ENCODE results near the gene FARSB.

The FARSB gene

GRCh38 chr2:222643134-222643533 lies 12.8 kb downstream of the FARSB start:
- TF ChIP-seq MYC (IDR thresholded peaks at IDR 0.05; ENCODE audit: low read depth, low read length) (no peak), POLR2A (IDR thresholded peaks at IDR 0.05; ENCODE audit: extremely low read depth, insufficient read length) (no peak), MAX (IDR thresholded peaks at IDR 0.05; ENCODE audit: low read depth, low read length) (no peak), CTCF (IDR thresholded peaks at IDR 0.05; ENCODE audit: low read depth, low read length) (no peak)
- no peak overlapping the region for H3K4me3 ChIP-seq (ENCODE audit: low read depth, low read length)
- DNase-seq (ENCODE audit: low read depth): no peak

GRCh38 chr2:222641336-222641735 lies 14.6 kb downstream of the FARSB start:
- DNase-seq (ENCODE audit: low read depth): no peak
- H3K4me3 ChIP-seq (ENCODE audit: low read depth, low read length): no peak overlapping the region
- TF ChIP-seq MAX (IDR thresholded peaks at IDR 0.05; ENCODE audit: low read depth, low read length) (no peak), CTCF (IDR thresholded peaks at IDR 0.05; ENCODE audit: low read depth, low read length) (no peak), MYC (IDR thresholded peaks at IDR 0.05; ENCODE audit: low read depth, low read length) (no peak)

GRCh38 chr2:222637067-222637466 lies 18.8 kb downstream of the FARSB start:
- DNase-seq (ENCODE audit: low read depth): no peak
- no peak overlapping the region for H3K4me3 ChIP-seq (ENCODE audit: low read depth, low read length)
- no peak for TF ChIP-seq MYC (IDR thresholded peaks at IDR 0.05; ENCODE audit: low read depth, low read length)
- TF ChIP-seq MAX (IDR thresholded peaks at IDR 0.05; ENCODE audit: low read depth, low read length): no peak
- no peak for TF ChIP-seq POLR2A (IDR thresholded peaks at IDR 0.05; ENCODE audit: extremely low read depth, insufficient read length)
- no peak for TF ChIP-seq CTCF (IDR thresholded peaks at IDR 0.05; ENCODE audit: low read depth, low read length)

- DNase-seq (ENCODE audit: low read depth): no peak
- H3K4me3 ChIP-seq (ENCODE audit: low read depth, low read length): no peak overlapping the region
- TF ChIP-seq MAX (IDR thresholded peaks at IDR 0.05; ENCODE audit: low read depth, low read length): no peak
- TF ChIP-seq POLR2A (IDR thresholded peaks at IDR 0.05; ENCODE audit: extremely low read depth, insufficient read length): no peak
- no peak for TF ChIP-seq CTCF (IDR thresholded peaks at IDR 0.05; ENCODE audit: low read depth, low read length)
- no peak for TF ChIP-seq MYC (IDR thresholded peaks at IDR 0.05; ENCODE audit: low read depth, low read length)
Measured at GRCh38 chr2:222635295-222635694, 20.6 kb downstream of the FARSB start.

GRCh38 chr2:222627764-222628163 lies 28.1 kb downstream of the FARSB start:
- TF ChIP-seq CTCF (IDR thresholded peaks at IDR 0.05; ENCODE audit: low read depth, low read length) (no peak), MAX (IDR thresholded peaks at IDR 0.05; ENCODE audit: low read depth, low read length) (no peak), POLR2A (IDR thresholded peaks at IDR 0.05; ENCODE audit: extremely low read depth, insufficient read length) (no peak), MYC (IDR thresholded peaks at IDR 0.05; ENCODE audit: low read depth, low read length) (no peak)
- DNase-seq (ENCODE audit: low read depth): no peak
- no peak overlapping the region for H3K4me3 ChIP-seq (ENCODE audit: low read depth, low read length)
